Glutamatergic neuron (in vitro differentiated cells): ENCODE results near the gene SH3GL1. TPM values are rescaled to one million over a fixed set of nuclear protein-coding genes. Genes with fewer than 3 reads are reported as not detected.

Experiments
- DNase-seq: peaks from one replicate; pipeline ENCODE4 v3.0.0; 2022
- H3K27ac Mint-ChIP-seq: one replicate; pipeline ENCODE4 v1.8.0; 2020; ENCODE audit warnings: mild to moderate bottlenecking, mixed read lengths, inconsistent platforms; ENCODE audit not compliant: unreplicated experiment
- H3K27me3 Mint-ChIP-seq: one replicate; pipeline ENCODE4 v1.8.0; 2020; ENCODE audit warnings: mild to moderate bottlenecking, moderate library complexity, mixed read lengths, inconsistent platforms; ENCODE audit not compliant: unreplicated experiment
- H3K36me3 Mint-ChIP-seq: one replicate; pipeline ENCODE4 v1.8.0; 2020; ENCODE audit warnings: mild to moderate bottlenecking, mixed read lengths, inconsistent platforms; ENCODE audit not compliant: unreplicated experiment
- H3K4me1 Mint-ChIP-seq: one replicate; pipeline ENCODE4 v1.8.0; 2020; ENCODE audit warnings: mild to moderate bottlenecking, low read depth, mixed read lengths, inconsistent platforms; ENCODE audit not compliant: unreplicated experiment
- H3K4me3 Mint-ChIP-seq: one replicate; pipeline ENCODE4 v1.8.0; 2020; ENCODE audit warnings: mild to moderate bottlenecking, mixed read lengths, inconsistent platforms; ENCODE audit not compliant: unreplicated experiment
- H3K9me3 Mint-ChIP-seq: one replicate; pipeline ENCODE4 v1.8.0; 2020; ENCODE audit warnings: mild to moderate bottlenecking, moderate library complexity, mixed read lengths, inconsistent platforms; ENCODE audit not compliant: unreplicated experiment
- microRNA-seq: library from miRNA; unstranded; fragments of <30 nt; microRNA quantifications from one replicate; pipeline ENCODE4, GENCODE V29; 2020; ENCODE audit not compliant: unreplicated experiment
- total RNA-seq: library from RNA; stranded (reverse); fragmentation: NEBNext Ultra II Directional; extraction: Animal tissue kit (Norgen Biotek cat#: 25700); gene quantifications from one replicate; pipeline ENCODE4 v1.2.1, GENCODE V29; 2021; ENCODE audit not compliant: unreplicated experiment
- TF ChIP-seq, protein P1 (sequence below): fragments of 200-600 bp; sonication (generic); IDR thresholded peaks from one replicate; pipeline ENCODE4 v1.5.0; 2021; ENCODE audit not compliant: partially characterized antibody, unreplicated experiment

SH3GL1 gene
- total RNA-seq, 1 donor from 2014 or later, result 56.3 TPM

- peaks cover 12% of the 10 kb centered on the region for H3K36me3 Mint-ChIP-seq
- DNase-seq, result no peak
- TF ChIP-seq, protein P1, sequence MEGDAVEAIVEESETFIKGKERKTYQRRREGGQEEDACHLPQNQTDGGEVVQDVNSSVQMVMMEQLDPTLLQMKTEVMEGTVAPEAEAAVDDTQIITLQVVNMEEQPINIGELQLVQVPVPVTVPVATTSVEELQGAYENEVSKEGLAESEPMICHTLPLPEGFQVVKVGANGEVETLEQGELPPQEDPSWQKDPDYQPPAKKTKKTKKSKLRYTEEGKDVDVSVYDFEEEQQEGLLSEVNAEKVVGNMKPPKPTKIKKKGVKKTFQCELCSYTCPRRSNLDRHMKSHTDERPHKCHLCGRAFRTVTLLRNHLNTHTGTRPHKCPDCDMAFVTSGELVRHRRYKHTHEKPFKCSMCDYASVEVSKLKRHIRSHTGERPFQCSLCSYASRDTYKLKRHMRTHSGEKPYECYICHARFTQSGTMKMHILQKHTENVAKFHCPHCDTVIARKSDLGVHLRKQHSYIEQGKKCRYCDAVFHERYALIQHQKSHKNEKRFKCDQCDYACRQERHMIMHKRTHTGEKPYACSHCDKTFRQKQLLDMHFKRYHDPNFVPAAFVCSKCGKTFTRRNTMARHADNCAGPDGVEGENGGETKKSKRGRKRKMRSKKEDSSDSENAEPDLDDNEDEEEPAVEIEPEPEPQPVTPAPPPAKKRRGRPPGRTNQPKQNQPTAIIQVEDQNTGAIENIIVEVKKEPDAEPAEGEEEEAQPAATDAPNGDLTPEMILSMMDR, result no peak
- H3K4me3 Mint-ChIP-seq, result no peak overlapping the region
- no peak overlapping the region for H3K27ac Mint-ChIP-seq
- no peaks in the 10 kb centered on the region for H3K4me1 Mint-ChIP-seq
- peaks cover 3% of the 10 kb centered on the region for H3K9me3 Mint-ChIP-seq
- peaks cover 2% of the 10 kb centered on the region for H3K27me3 Mint-ChIP-seq
Measured at GRCh38 chr19:4313847-4314490, 86.4 kb downstream of the SH3GL1 start.

Small RNA genes within 50 kb of the gene (microRNA-seq; reads per million reads assigned to microRNA genes)
- 23.7 reads per million, percentile 60 among the genes with 10 or more reads in this experiment for gene MIR4746

Other genes starting within 250 kb of the SH3GL1 start
- gene CREB3L3, start 246.9 kb downstream of the SH3GL1 start, total RNA-seq, result not detected
- 48.3 TPM for gene SIRT6, start 218.0 kb downstream of the SH3GL1 start, total RNA-seq
- gene ANKRD24, start 217.9 kb downstream of the SH3GL1 start, total RNA-seq, result 6.1 TPM
- gene EBI3, start 171.0 kb downstream of the SH3GL1 start, total RNA-seq, result not detected
- 18.7 TPM for gene YJU2, start 153.5 kb downstream of the SH3GL1 start, total RNA-seq
- 254 TPM for gene SHD, start 121.3 kb downstream of the SH3GL1 start, total RNA-seq
- not detected for gene TMIGD2, start 98.2 kb downstream of the SH3GL1 start, total RNA-seq
- 156 TPM for gene FSD1, start 95.9 kb downstream of the SH3GL1 start, total RNA-seq
- gene STAP2, start 61.7 kb downstream of the SH3GL1 start, total RNA-seq, result 18.1 TPM
- gene MPND, start 57.0 kb downstream of the SH3GL1 start, total RNA-seq, result 56.7 TPM
- 20.5 TPM for gene CHAF1A, start 2.1 kb upstream of the SH3GL1 start, total RNA-seq
- gene UBXN6, start 57.2 kb upstream of the SH3GL1 start, total RNA-seq, result 47.9 TPM
- 118 TPM for gene HDGFL2, start 71.8 kb upstream of the SH3GL1 start, total RNA-seq
- 0.27 TPM for gene PLIN4, start 117.9 kb upstream of the SH3GL1 start, total RNA-seq
- gene PLIN5, start 134.7 kb upstream of the SH3GL1 start, total RNA-seq, result 0.54 TPM
- gene LRG1, start 139.5 kb upstream of the SH3GL1 start, total RNA-seq, result 1.0 TPM
- 234 TPM for gene SEMA6B, start 159.1 kb upstream of the SH3GL1 start, total RNA-seq
- 23.6 TPM for gene TNFAIP8L1, start 239.0 kb upstream of the SH3GL1 start, total RNA-seq